ENCODE data around the gene NEK8. TPM values are rescaled to one million over a fixed set of nuclear protein-coding genes. Genes with fewer than 3 reads are reported as not detected.
A peak's percentile ranks its signal among the peaks of the same experiment; 100 is the strongest.

NEK8 gene
- total and polyA plus RNA-seq, 8 donors = 2.8 to 17.8 (median 3.4) TPM; not detected in 1

- TF ChIP-seq EP300 (IDR thresholded peaks at IDR 0.05) (no peak), POLR2AphosphoS5 (IDR thresholded peaks at IDR 0.05) (no peak), POLR2A (IDR thresholded peaks at IDR 0.05) (no peak), CTCF (IDR thresholded peaks at IDR 0.05) (no peak)
- DNase-seq = no peak
- H3K36me3 ChIP-seq = peaks cover 19 to 53% (median 43%) of the 10 kb centered on the region in 4 donors
- H3K27me3 ChIP-seq = no peaks in the 10 kb centered on the region
- H3K4me1 ChIP-seq = peaks cover 0 to 36% (median 22%) of the 10 kb centered on the region in 4 donors
- intact Hi-C loops (cut with DNase I; ENCODE audit: low total_unique reads) = no loop called here
- 89 to 95% (median 93%) methylated on average over 15 to 18 of the region's 18 CpGs for WGBS, 5 donors
- no peak overlapping the region for H3K27ac ChIP-seq
- no peak overlapping the region for H3K4me3 ChIP-seq
- H3K9me3 ChIP-seq = no peaks in the 10 kb centered on the region
These were observed 30.8 kb downstream of the NEK8 start for GRCh38 chr17:28759256-28759865.

GRCh38 chr17:28760601-28761562 lies 32.3 kb downstream of the NEK8 start:
- peaks cover 0 to 37% (median 22%) of the 10 kb centered on the region in 4 donors for H3K4me1 ChIP-seq
- TF ChIP-seq POLR2A (IDR thresholded peaks at IDR 0.05) (no peak), EP300 (IDR thresholded peaks at IDR 0.05) (no peak), POLR2AphosphoS5 (IDR thresholded peaks at IDR 0.05) (peak in 2 of 3 donors; percentile 10 to 49), CTCF (IDR thresholded peaks at IDR 0.05) (no peak)
- no peaks in the 10 kb centered on the region for H3K27me3 ChIP-seq
- H3K27ac ChIP-seq = peak overlapping the region in 4 of 5 donors; percentile 7 to 46 (median 12)
- intact Hi-C loops (cut with DNase I; ENCODE audit: low total_unique reads) = loop anchor here (10.0 kb wide), 2 partner anchors 84 to 124 kb away; partner anchors contain the start of gene FAM222B
- peak; percentile 59 to 87 for DNase-seq
- WGBS, 5 donors = 38 to 43% (median 40%) methylated on average over 9 of the region's 9 CpGs
- H3K36me3 ChIP-seq = peaks cover 20 to 68% (median 58%) of the 10 kb centered on the region in 4 donors
- no peak overlapping the region for H3K4me3 ChIP-seq
- no peaks in the 10 kb centered on the region for H3K9me3 ChIP-seq

- Histone ChIP-seq H3K4me3 (no peak overlapping the region), H3K4me1 (peaks cover 0 to 29% (median 20%) of the 10 kb centered on the region in 4 donors), H3K27ac (no peak overlapping the region), H3K36me3 (peaks cover 24 to 67% (median 54%) of the 10 kb centered on the region in 4 donors), H3K9me3 (no peaks in the 10 kb centered on the region), H3K27me3 (no peaks in the 10 kb centered on the region)
- TF ChIP-seq POLR2A (IDR thresholded peaks at IDR 0.05) (no peak), EP300 (IDR thresholded peaks at IDR 0.05) (no peak), CTCF (IDR thresholded peaks at IDR 0.05) (no peak), POLR2AphosphoS5 (IDR thresholded peaks at IDR 0.05) (no peak)
- WGBS, 5 donors = 83 to 97% (median 89%) methylated on average over 1 of the region's 1 CpG
- no peak for DNase-seq
- intact Hi-C loops (cut with DNase I; ENCODE audit: low total_unique reads) = loop anchor here (10.0 kb wide), 2 partner anchors 82 to 122 kb away; partner anchors contain the start of gene FAM222B
These were observed 34.7 kb downstream of the NEK8 start for GRCh38 chr17:28763137-28763799.

GRCh38 chr17:28763804-28764266 lies 35.2 kb downstream of the NEK8 start:
- peak; percentile 85 to 86 for DNase-seq
- Histone ChIP-seq H3K9me3 (no peaks in the 10 kb centered on the region), H3K27ac (no peak overlapping the region), H3K4me1 (peaks cover 0 to 29% (median 20%) of the 10 kb centered on the region in 4 donors), H3K4me3 (no peak overlapping the region), H3K27me3 (no peaks in the 10 kb centered on the region), H3K36me3 (peaks cover 19 to 62% (median 48%) of the 10 kb centered on the region in 4 donors)
- TF ChIP-seq CTCF (IDR thresholded peaks at IDR 0.05) = peak in 5 of 7 experiments; percentile 53 to 89 (median 87)
- TF ChIP-seq POLR2A (IDR thresholded peaks at IDR 0.05) = no peak
- TF ChIP-seq EP300 (IDR thresholded peaks at IDR 0.05) = no peak
- TF ChIP-seq POLR2AphosphoS5 (IDR thresholded peaks at IDR 0.05) = peak in 1 of 3 donors; percentile 40
- 34 to 53% (median 45%) methylated on average over 5 of the region's 5 CpGs for WGBS, 5 donors
- intact Hi-C loops (cut with DNase I; ENCODE audit: low total_unique reads) = loop anchor here (10.0 kb wide), 2 partner anchors 81 to 121 kb away; partner anchors contain the start of gene FAM222B
